ENCODE measurements around the gene MAP4K5. TPM values are rescaled to one million over a fixed set of nuclear protein-coding genes. Genes with fewer than 3 reads are reported as not detected.

The MAP4K5 gene
- total and polyA plus RNA-seq, 3 donors from 2014 or later, result 15.2 to 67.0 (median 60.4) TPM

GRCh38 chr14:50476134-50476533 is 56.2 kb downstream of the MAP4K5 start:
- Histone ChIP-seq H3K36me3 (ENCODE audit: low read depth, missing control alignments) (no peaks in the 10 kb centered on the region), H3K27me3 (no peaks in the 10 kb centered on the region), H3K27ac (no peak overlapping the region), H3K4me3 (no peak overlapping the region), H3K9me3 (no peaks in the 10 kb centered on the region), H3K4me1 (no peaks in the 10 kb centered on the region)
- WGBS, 2 donors, result 91 to 100% methylated on average over 1 of the region's 1 CpG
- no peak for DNase-seq
- intact Hi-C loops (cut with DNase I; ENCODE audit: low total_unique reads), result no loop called here
- TF ChIP-seq CTCF (IDR thresholded peaks at IDR 0.05) (no peak), POLR2A (IDR thresholded peaks at IDR 0.05) (no peak)

GRCh38 chr14:50475460-50475859 is 56.9 kb downstream of the MAP4K5 start:
- Histone ChIP-seq H3K27me3 (no peaks in the 10 kb centered on the region), H3K4me3 (no peak overlapping the region), H3K4me1 (no peaks in the 10 kb centered on the region), H3K27ac (no peak overlapping the region), H3K36me3 (ENCODE audit: low read depth, missing control alignments) (no peaks in the 10 kb centered on the region), H3K9me3 (no peaks in the 10 kb centered on the region)
- intact Hi-C loops (cut with DNase I; ENCODE audit: low total_unique reads), result no loop called here
- WGBS, 2 donors, result 56 to 82% methylated on average over 1 of the region's 1 CpG
- DNase-seq, result no peak
- no peak for TF ChIP-seq POLR2A (IDR thresholded peaks at IDR 0.05)
- no peak for TF ChIP-seq CTCF (IDR thresholded peaks at IDR 0.05)

DNA sequence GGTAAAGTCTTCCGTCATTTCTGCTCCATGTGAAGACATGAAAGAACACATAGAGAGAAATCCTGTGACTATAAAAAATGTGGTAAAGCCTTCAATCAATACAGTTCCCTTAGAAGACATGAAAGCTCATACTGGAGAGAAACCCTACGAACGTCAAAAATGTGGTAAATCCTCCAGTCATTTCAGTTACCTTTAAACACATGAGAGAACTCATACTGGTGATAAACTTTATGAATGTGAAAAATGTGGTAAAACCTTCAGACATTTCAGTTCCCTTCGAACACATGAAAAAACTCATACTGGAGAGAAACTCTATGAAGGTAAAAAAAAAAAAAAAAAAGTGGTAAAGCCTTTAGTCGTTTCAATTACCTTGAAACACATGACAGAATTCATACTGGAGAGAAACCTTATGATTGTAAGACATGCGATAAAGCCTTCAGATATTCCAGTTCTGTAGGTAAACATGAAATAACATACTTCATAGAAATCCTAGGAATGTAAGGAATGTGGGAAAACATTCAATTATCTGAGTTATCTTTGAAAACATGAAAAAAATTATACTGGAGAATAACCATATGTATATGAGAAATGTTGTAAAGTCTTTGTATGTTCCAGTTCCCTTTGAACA is 60.4 kb downstream of the MAP4K5 start:
- Histone ChIP-seq H3K27ac (no peak overlapping the region), H3K9me3 (no peaks in the 10 kb centered on the region), H3K4me1 (no peaks in the 10 kb centered on the region), H3K27me3 (no peaks in the 10 kb centered on the region), H3K36me3 (ENCODE audit: low read depth, missing control alignments) (no peaks in the 10 kb centered on the region), H3K4me3 (no peak overlapping the region)
- TF ChIP-seq CTCF (IDR thresholded peaks at IDR 0.05) (no peak), POLR2A (IDR thresholded peaks at IDR 0.05) (no peak)
- intact Hi-C loops (cut with DNase I; ENCODE audit: low total_unique reads), result no loop called here
- WGBS, 2 donors, result 79 to 80% methylated on average over 6 of the region's 6 CpGs
- no peak for DNase-seq

GRCh38 chr14:50469982-50470381 is 62.4 kb downstream of the MAP4K5 start:
- Histone ChIP-seq H3K27me3 (no peaks in the 10 kb centered on the region), H3K27ac (no peak overlapping the region), H3K36me3 (ENCODE audit: low read depth, missing control alignments) (no peaks in the 10 kb centered on the region), H3K9me3 (no peaks in the 10 kb centered on the region), H3K4me1 (no peaks in the 10 kb centered on the region), H3K4me3 (no peak overlapping the region)
- DNase-seq, result no peak
- no peak for TF ChIP-seq POLR2A (IDR thresholded peaks at IDR 0.05)
- 68 to 75% methylated on average over 1 of the region's 1 CpG for WGBS, 2 donors
- intact Hi-C loops (cut with DNase I; ENCODE audit: low total_unique reads), result no loop called here

DNA sequence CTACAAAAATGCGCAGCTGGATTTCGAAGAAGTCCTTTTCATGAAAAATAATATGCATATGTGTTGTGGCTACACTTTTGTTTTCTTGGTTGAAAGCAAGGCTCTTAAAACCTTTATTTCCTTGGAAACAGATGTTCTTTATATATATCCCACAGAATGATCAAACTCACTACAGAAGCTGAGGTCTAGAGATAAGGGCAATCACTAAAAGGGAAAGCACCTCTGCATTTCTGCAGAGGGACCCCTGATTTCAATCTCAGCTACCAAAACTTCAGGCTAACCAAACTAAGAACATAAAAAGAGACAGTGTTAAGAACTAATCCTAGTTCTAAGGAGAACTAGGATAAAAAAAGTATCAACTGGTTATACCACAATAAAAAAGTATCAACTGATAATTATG is 70.3 kb downstream of the MAP4K5 start:
- no peak for TF ChIP-seq CTCF (IDR thresholded peaks at IDR 0.05)
- no peak for TF ChIP-seq POLR2A (IDR thresholded peaks at IDR 0.05)
- no peak for DNase-seq
- Histone ChIP-seq H3K4me3 (no peak overlapping the region), H3K27me3 (no peaks in the 10 kb centered on the region), H3K36me3 (ENCODE audit: low read depth, missing control alignments) (peaks cover 3% of the 10 kb centered on the region), H3K9me3 (no peaks in the 10 kb centered on the region), H3K27ac (no peak overlapping the region), H3K4me1 (no peaks in the 10 kb centered on the region)
- 91 to 96% methylated on average over 2 of the region's 2 CpGs for WGBS, 2 donors
- intact Hi-C loops (cut with DNase I; ENCODE audit: low total_unique reads), result no loop called here
